SK-N-SH (cell line): ENCODE data around the gene ANKRD10. TPM values are rescaled to one million over a fixed set of nuclear protein-coding genes. Genes with fewer than 3 reads are reported as not detected.
"Not testable (repeated sequence)": the region's sequence is repeated elsewhere in the genome, so short reads cannot be mapped to it uniquely, and the experiment has no call there.

ENCODE experiments used
- CTCF ChIA-PET: fragments of 300-600, 350-600 bp; formaldehyde crosslinking; extraction: SDS; loops from one replicate; lab custom pipeline; 2021; lab: Yijun Ruan, JAX
- POLR2A ChIA-PET: fragments of 350-600 bp; sonication (Branson Sonifier 250); formaldehyde crosslinking; extraction: SDS; loops from one replicate; lab custom pipeline; 2020; ENCODE audit warnings: antibody characterized with exemption, inconsistent platforms; lab: Yijun Ruan, JAX
- DNase-seq: peaks from one replicate; pipeline ENCODE4 v3.0.0; 2012
- H2AFZ ChIP-seq: fragments of 200-600 bp; sonication (generic); 2 replicates; pipeline ENCODE4 v1.8.1; 2016; ENCODE audit warnings: antibody characterized with exemption, mild to moderate bottlenecking, low read depth
- H3F3A ChIP-seq: fragments of 200-600 bp; sonication (generic); replicated peaks from 2 replicates; pipeline ENCODE3; 2016; ENCODE audit warnings: antibody characterized with exemption, mild to moderate bottlenecking; ENCODE audit not compliant: insufficient read depth
- H3K27ac ChIP-seq, 2 experiments: fragments of 200-500 bp in 1 of 2; fragments of 200-600 bp in 1 of 2; sonication (Bioruptor generic) in 1 of 2; sonication (generic), shearing (Covaris generic) in 1 of 2; 2 replicates each; pipeline versions ENCODE4 v1.5.1 to v1.6.1; 2014 to 2016; ENCODE audit warnings: low read depth in 2 of 2, inconsistent platforms in 1 of 2, low read length in 1 of 2, mild to moderate bottlenecking in 1 of 2, mixed read lengths in 1 of 2
- H3K27me3 ChIP-seq: fragments of 200-600 bp; sonication (generic), shearing (Covaris generic); 2 replicates; pipeline ENCODE4 v1.6.1; 2016; ENCODE audit warnings: mixed run types; ENCODE audit not compliant: insufficient read depth
- H3K36me3 ChIP-seq, 2 experiments: fragments of 200-500 bp in 1 of 2; fragments of 200-600 bp in 1 of 2; sonication (Bioruptor generic) in 1 of 2; sonication (generic) in 1 of 2; replicated peaks in 1 of 2; 2 replicates each; pipeline versions ENCODE3 to v1.5.1; 2014 to 2016; ENCODE audit warnings: low read length in 1 of 2, mild to moderate bottlenecking in 1 of 2; ENCODE audit not compliant: insufficient read depth in 2 of 2, control insufficient read depth in 1 of 2
- H3K4me1 ChIP-seq, 2 experiments: fragments of 200-500 bp in 1 of 2; fragments of 200-600 bp in 1 of 2; sonication (Bioruptor generic) in 1 of 2; sonication (generic), shearing (Covaris generic) in 1 of 2; 2 replicates each; pipeline versions ENCODE4 v1.5.1 to v1.6.1; 2014 to 2016; ENCODE audit warnings: low read depth in 1 of 2, low read length in 1 of 2, mixed run types in 1 of 2; ENCODE audit not compliant: insufficient read depth in 2 of 2, control insufficient read depth in 1 of 2
- H3K4me2 ChIP-seq: fragments of 200-600 bp; sonication (generic), shearing (Covaris generic); 2 replicates; pipeline ENCODE4 v1.6.1; 2017; ENCODE audit warnings: mixed run types
- H3K4me3 ChIP-seq, 2 experiments: fragments of 200-500 bp in 1 of 2; fragments of 200-600 bp in 1 of 2; sonication (Bioruptor generic) in 1 of 2; sonication (generic), shearing (Covaris generic) in 1 of 2; 2 replicates each; pipeline versions ENCODE4 v1.5.1 to v1.8.1; 2014 to 2016; ENCODE audit warnings: low read depth in 2 of 2, inconsistent platforms in 1 of 2, low read length in 1 of 2, mild to moderate bottlenecking in 1 of 2, mixed read lengths in 1 of 2, moderate library complexity in 1 of 2
- H3K79me2 ChIP-seq: fragments of 200-600 bp; sonication (generic); 2 replicates; pipeline ENCODE4 v1.8.1; 2017; ENCODE audit warnings: mild to moderate bottlenecking; ENCODE audit not compliant: insufficient read depth
- H3K9ac ChIP-seq: fragments of 200-600 bp; sonication (generic); 2 replicates; pipeline ENCODE4 v1.6.1; 2017; ENCODE audit warnings: mixed run types
- H3K9me2 ChIP-seq: fragments of 200-600 bp; sonication (generic); 2 replicates; pipeline ENCODE4 v1.6.1; 2017; ENCODE audit warnings: mixed run types
- H3K9me3 ChIP-seq: fragments of 200-600 bp; sonication (generic); 2 replicates; pipeline ENCODE4 v1.6.1; 2017; ENCODE audit warnings: mixed run types, mild to moderate bottlenecking, moderate library complexity
- H4K20me1 ChIP-seq: fragments of 200-600 bp; sonication (generic); 2 replicates; pipeline ENCODE4 v1.6.1; 2017; ENCODE audit warnings: mild to moderate bottlenecking, mixed run types; ENCODE audit not compliant: insufficient read depth
- FOXM1 ChIP-seq: IDR thresholded peaks from 2 replicates; pipeline ENCODE4 v1.4.0; 2012; ENCODE audit warnings: low read depth, mild to moderate bottlenecking
- IRF3 ChIP-seq: fragments of 150-350 bp; IDR thresholded peaks from 2 replicates; pipeline ENCODE4 v1.6.1; 2016; ENCODE audit warnings: mild to moderate bottlenecking, low read depth, low read length
- JUND ChIP-seq: IDR thresholded peaks from 2 replicates; pipeline ENCODE4 v1.4.0; 2012
- MAX ChIP-seq: IDR thresholded peaks from 2 replicates; pipeline ENCODE4 v1.4.0; 2012; ENCODE audit warnings: low read depth
- MEF2A ChIP-seq: IDR thresholded peaks from 2 replicates; pipeline ENCODE4 v1.4.0; 2012; ENCODE audit warnings: low read depth, borderline replicate concordance
- POLR2AphosphoS5 ChIP-seq: IDR thresholded peaks from 2 replicates; pipeline ENCODE4 v1.6.1; 2012; ENCODE audit warnings: low read depth, low read length
- RAD21 ChIP-seq: IDR thresholded peaks from 2 replicates; pipeline ENCODE4 v1.6.1; 2012; ENCODE audit warnings: mild to moderate bottlenecking, low read length
- RCOR1 ChIP-seq: fragments of 150-350 bp; IDR thresholded peaks from 2 replicates; pipeline ENCODE4 v1.6.1; 2017; ENCODE audit warnings: antibody characterized with exemption, low read length
- SIN3A ChIP-seq: IDR thresholded peaks from 2 replicates; pipeline ENCODE4 v1.6.1; 2012; ENCODE audit warnings: low read depth, mild to moderate bottlenecking, low read length, moderate library complexity, borderline replicate concordance
- TAF1 ChIP-seq: IDR thresholded peaks from 2 replicates; pipeline ENCODE4 v1.6.1; 2012; ENCODE audit warnings: low read depth, mild to moderate bottlenecking, low read length, moderate library complexity, borderline replicate concordance
- TCF12 ChIP-seq: IDR thresholded peaks from 2 replicates; pipeline ENCODE4 v1.4.0; 2012
- USF2 ChIP-seq: fragments of 150-350 bp; IDR thresholded peaks from 2 replicates; pipeline ENCODE4 v1.6.1; 2017; ENCODE audit warnings: antibody characterized with exemption, low read length, low read depth, borderline replicate concordance
- WGBS: methylation state at CpG from one replicate; pipeline ENCODE4 v1.1.6; 2017; ENCODE audit warnings: low lambda C conversion rate; 5-methylcytosine and 5-hydroxymethylcytosine counted together
- polyA plus RNA-seq, 3 experiments: library from polyadenylated mRNA; depleted of rRNA; stranded (reverse); fragments of >200 nt; gene quantifications; 2 replicates each; pipeline ENCODE4 v1.2.3, GENCODE V29; 2012

ANKRD10 gene
- polyA plus RNA-seq, 1 of the 3 experiments (the other 2 are of a cell fraction) = 53.2 TPM

- no peaks in the 10 kb centered on the region for H3K4me1 ChIP-seq
- H3K9me2 ChIP-seq = no peaks in the 10 kb centered on the region
- no peaks in the 10 kb centered on the region; the same call in 1 of the 2 replicates for H3K27me3 ChIP-seq
- H3K36me3 ChIP-seq = no peaks in the 10 kb centered on the region
- H3F3A ChIP-seq = no peaks in the 10 kb centered on the region
- ChIA-PET CTCF (no interaction called here), POLR2A (no interaction called here)
- no peaks in the 10 kb centered on the region for H3K79me2 ChIP-seq
- no peaks in the 10 kb centered on the region for H3K9me3 ChIP-seq
- TF ChIP-seq POLR2AphosphoS5 = no peak
- no peak for TF ChIP-seq RAD21
- no peak for TF ChIP-seq IRF3
- no peak for TF ChIP-seq SIN3A
- no peak for TF ChIP-seq USF2
- TF ChIP-seq JUND = no peak
- no peak for TF ChIP-seq MEF2A
- TF ChIP-seq MAX = no peak
- no peak for TF ChIP-seq FOXM1
- no peak for TF ChIP-seq RCOR1
- no peak for TF ChIP-seq TCF12
- TF ChIP-seq TAF1 = no peak
- no peaks in the 10 kb centered on the region for H4K20me1 ChIP-seq
- no peak overlapping the region for H3K4me3 ChIP-seq
- no peak overlapping the region for H3K9ac ChIP-seq
- DNase-seq = no peak
- 88% methylated on average over 8 of the region's 8 CpGs for WGBS
- H3K27ac ChIP-seq = no peak overlapping the region
- H2AFZ ChIP-seq = no peak overlapping the region
- H3K4me2 ChIP-seq = no peak overlapping the region
Measured at GRCh38 chr13:110838116-110838515, 76.8 kb downstream of the ANKRD10 start.

- H3K36me3 ChIP-seq, H3K9me2 ChIP-seq, H3K4me3 ChIP-seq, H2AFZ ChIP-seq, CTCF ChIA-PET, POLR2A ChIA-PET, H3K9me3 ChIP-seq, H3K4me2 ChIP-seq, H3K9ac ChIP-seq, H3K27me3 ChIP-seq, H3K79me2 ChIP-seq, H3F3A ChIP-seq, DNase-seq, H3K4me1 ChIP-seq, H3K27ac ChIP-seq, H4K20me1 ChIP-seq: not testable (repeated sequence)
- WGBS = 69% methylated on average over 4 of the region's 5 CpGs
Measured at GRCh38 chr13:110837397-110838061, 77.3 kb downstream of the ANKRD10 start.
